GM12865 (cell line): ENCODE results near the gene GPR84.
"Not testable (repeated sequence)": the region's sequence is repeated elsewhere in the genome, so short reads cannot be mapped to it uniquely, and the experiment has no call there.

ENCODE experiments used
- DNase-seq: peaks from one replicate; pipeline ENCODE4 v3.0.0; 2010; ENCODE audit warnings: low read depth
- H3K4me3 ChIP-seq: 2 replicates; pipeline ENCODE4 v1.5.1; 2011; ENCODE audit warnings: mild to moderate bottlenecking, low read depth, low read length, control low read depth
- CTCF ChIP-seq: IDR thresholded peaks from 2 replicates; pipeline ENCODE4 v1.5.1; 2011; ENCODE audit warnings: low read length, control low read depth, low read depth, inconsistent platforms; ENCODE audit not compliant: insufficient read depth; ENCODE audit errors: missing control alignments

Gene GPR84

GRCh38 chr12:54355104-54355815 is 9.0 kb downstream of the GPR84 start:
- DNase-seq = no peak
- TF ChIP-seq CTCF = no peak
- H3K4me3 ChIP-seq = no peak overlapping the region

- H3K4me3 ChIP-seq, DNase-seq: not testable (repeated sequence)
Observed at GRCh38 chr12:54354271-54354670, 10.0 kb downstream of the GPR84 start.

- no peak for TF ChIP-seq CTCF
- no peak for DNase-seq
- no peak overlapping the region for H3K4me3 ChIP-seq
Observed at GRCh38 chr12:54352891-54353874, 11.1 kb downstream of the GPR84 start.

GRCh38 chr12:54352022-54352531 is 12.2 kb downstream of the GPR84 start:
- no peak for TF ChIP-seq CTCF
- DNase-seq = no peak
- H3K4me3 ChIP-seq = no peak overlapping the region

- no peak for DNase-seq
- H3K4me3 ChIP-seq = no peak overlapping the region
- no peak for TF ChIP-seq CTCF
Observed at GRCh38 chr12:54351341-54351740, 12.9 kb downstream of the GPR84 start.

GRCh38 chr12:54350743-54351142 is 13.5 kb downstream of the GPR84 start:
- TF ChIP-seq CTCF = no peak
- H3K4me3 ChIP-seq = no peak overlapping the region

GRCh38 chr12:54349679-54350078 is 14.6 kb downstream of the GPR84 start:
- TF ChIP-seq CTCF = no peak
- no peak for DNase-seq
- H3K4me3 ChIP-seq = no peak overlapping the region

More at GRCh38 chr12:54350743-54351142, 13.5 kb downstream of the GPR84 start:
- no peak for DNase-seq
